Hematopoietic multipotent progenitor cell treated with erythropoietin and hydrocortisone succinate and interleukin-3 and kit ligand, for 17 days (in vitro differentiated cells): ENCODE results near the gene CALML6.
"Not testable (repeated sequence)": the region's sequence is repeated elsewhere in the genome, so short reads cannot be mapped to it uniquely, and the experiment has no call there.

Source experiments
- DNase-seq: peaks from one replicate; pipeline ENCODE4 v3.0.0-alpha.2; 2015; ENCODE audit warnings: low spot score

The CALML6 gene

DNA sequence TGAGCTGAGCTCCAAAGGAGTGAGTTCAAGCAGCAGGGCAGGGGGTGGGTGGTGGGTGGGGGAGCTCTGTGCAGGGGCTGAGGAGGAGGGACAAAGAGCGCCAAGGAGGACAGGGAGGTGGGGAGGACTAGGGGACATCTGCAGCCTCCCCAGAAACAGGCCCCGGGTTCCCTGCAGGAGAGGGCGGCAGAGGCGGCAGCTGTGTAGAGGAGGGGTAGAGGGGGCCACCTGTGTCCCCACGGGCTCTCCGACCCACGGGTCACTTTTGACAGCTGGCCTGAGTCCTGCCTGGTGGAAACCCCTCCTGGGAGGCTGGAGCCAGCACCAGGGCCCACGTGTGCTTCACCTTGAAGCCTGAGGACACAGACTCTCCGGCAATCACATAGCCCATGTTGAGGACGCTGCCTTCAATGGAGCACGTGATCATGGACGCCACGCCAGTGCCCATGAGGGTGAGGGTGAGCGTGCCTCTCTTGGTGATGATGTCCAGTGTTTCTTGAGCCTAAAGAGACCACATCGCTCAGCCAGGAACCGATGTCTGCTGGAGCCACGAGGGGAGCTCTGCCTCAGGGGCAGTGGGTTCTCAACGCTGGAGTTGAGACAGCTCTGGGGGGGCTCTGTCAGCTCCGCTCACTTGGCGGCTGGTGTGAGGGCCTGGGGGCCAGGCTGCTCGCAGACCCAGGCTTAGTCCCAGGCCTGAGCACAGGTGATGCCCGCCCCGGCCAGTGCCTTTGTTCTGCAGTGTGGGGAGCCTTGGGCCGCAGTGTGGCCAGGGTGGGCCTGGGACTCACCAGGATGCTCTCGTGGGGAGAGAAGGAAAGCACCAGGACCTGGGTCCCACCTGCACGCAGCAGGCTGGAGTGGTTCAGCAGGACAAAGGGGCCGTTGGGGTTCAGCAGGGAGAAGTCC is 10.6 kb downstream of the CALML6 start:
- DNase-seq: no peak

DNA sequence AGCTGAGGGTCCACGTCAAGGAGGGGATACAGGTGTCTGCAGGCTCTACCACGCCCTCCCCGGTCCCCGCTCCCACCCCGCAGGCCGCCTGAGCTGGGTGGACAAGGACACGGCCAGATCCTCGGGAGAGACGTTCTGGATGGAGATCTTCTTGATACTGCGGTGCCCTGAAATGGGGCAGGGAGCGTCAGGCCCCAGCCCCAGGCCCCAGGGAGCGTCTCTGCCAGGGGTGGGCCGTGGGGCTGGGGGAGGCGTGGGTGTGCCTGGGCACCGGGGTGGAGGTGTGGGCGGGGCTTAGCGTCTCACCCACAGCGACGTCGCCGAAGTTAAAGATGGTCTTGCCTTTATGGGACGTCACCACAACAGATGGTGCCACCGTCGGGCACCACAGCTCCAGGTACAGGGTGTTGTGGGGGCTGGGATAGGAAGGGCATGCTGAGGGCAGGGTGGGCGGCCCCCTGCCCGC is 11.3 kb downstream of the CALML6 start:
- no peak for DNase-seq

DNA sequence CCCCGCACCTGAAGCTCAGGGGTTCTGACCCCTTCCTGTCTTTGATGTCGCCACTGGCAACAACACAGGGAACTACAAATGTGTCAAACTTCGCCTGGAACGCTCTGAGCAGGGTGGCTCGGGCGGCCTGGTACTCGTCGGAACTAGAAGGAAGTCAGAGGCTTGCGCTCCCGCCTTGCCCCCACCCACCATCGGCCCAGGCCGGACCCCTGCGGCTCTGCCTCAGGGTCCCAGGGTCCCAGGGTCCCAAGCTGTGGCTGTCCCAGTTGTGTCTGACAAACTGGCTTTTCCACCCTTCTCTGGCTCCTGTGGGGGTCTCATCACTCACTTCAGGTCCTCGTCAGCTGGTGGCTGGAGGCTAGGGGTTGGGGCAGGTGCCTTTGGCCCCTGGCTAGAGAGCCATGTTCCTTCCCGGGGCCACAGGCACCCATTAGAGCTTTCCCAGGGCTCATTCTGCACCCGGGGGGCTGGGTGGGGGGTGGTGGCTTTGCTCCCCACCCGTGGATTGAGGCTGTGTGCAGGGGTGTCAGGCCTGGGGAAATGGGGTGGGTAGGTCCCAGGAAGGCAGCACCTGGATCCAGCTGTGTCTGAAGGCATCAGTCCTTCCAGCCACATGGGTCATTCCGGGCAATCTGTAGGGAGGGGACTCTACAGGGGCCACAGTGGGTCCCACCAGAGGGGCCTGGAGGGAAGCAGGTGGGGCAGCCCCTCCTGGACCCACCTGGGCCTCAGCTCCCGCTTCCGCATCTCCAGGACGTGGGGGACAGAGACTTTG is 12.0 kb downstream of the CALML6 start:
- DNase-seq: no peak

DNA sequence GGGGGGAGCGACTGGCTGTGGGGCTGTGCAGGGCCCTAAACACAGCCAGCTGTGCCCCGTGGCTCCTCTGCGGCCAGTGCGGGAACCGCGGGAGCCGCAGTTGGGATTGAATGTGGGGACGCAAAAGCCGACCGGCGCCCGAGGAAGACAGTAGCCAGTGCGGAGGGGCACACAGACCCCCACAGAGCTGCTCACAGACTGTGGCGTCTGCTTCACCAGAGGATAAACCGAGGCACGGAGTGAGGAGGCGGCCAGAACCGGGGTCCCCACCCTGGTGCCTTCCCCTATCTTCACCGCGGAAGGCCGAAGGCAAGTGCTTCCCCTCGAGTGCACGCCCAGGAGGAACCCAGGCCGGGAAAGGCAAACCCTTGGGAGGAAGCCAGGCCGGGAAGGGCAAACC is 12.7 kb downstream of the CALML6 start:
- no peak for DNase-seq

DNA sequence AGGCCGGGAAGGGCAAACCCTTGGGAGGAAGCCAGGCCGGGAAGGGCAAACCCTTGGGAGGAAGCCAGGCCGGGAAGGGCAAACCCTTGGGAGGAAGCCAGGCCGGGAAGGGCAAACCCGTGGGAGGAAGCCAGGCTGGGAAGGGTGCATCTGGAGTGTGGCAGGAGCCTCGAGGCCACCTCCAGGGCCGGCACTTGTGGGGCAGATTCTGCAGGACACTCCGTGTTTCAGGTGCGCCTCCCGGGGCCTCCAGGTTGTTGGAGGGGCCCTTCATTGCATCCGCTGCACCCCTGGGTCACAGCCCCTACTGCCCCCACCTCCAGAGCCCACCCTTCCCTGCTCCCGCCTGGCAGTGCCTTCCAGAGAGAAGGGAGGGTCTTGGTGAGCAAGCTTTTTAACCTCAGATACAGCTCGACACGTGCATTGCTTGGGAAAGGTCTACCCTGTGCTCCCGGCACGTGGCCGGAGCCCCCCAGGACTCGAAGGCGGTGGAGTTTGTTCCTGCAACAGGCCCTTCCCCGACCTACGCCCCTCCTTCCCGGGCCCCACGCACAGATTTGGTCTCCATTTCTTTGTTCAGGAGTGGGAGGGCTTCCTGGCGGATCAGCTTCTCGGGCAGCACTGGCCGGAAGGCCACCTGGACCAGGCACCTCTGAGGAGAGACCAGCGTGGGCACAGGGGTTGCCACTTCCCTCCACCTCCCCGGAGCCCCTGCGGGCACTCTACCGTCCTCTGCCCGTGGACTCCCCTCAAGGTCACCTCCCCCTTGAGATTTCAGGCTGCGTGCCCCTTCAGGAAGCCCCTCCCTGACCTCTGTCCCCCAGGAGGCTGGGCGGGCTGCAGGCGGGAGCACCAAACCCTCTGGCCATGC is 13.4 kb downstream of the CALML6 start:
- no peak for DNase-seq

DNA sequence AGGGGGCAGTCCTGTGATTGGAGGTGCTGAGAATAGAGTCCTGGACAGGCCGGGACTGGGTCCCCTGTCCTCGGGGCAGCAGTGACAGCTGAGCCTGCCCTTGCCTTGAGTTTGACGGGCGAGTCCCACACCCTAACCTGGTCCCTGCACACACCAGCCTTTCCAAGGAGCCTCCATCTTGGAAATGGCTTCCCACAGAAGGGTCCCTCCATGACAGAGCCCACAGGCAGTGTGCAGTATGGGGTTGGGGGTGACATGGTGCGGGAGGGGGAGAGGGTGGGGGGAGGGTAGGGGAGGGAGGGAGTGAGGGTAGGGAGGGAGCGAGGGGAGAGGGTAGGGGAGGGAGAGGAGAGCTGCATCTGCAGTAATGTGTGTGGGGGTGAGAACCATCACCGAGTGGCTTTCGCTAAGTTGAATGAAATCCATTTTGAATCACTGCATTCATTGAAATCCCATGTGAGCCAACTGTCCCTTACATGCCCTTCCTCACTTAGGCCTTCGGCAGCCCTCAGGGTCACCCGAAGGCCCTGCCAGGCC is 14.1 kb downstream of the CALML6 start:
- DNase-seq: no peak

DNA sequence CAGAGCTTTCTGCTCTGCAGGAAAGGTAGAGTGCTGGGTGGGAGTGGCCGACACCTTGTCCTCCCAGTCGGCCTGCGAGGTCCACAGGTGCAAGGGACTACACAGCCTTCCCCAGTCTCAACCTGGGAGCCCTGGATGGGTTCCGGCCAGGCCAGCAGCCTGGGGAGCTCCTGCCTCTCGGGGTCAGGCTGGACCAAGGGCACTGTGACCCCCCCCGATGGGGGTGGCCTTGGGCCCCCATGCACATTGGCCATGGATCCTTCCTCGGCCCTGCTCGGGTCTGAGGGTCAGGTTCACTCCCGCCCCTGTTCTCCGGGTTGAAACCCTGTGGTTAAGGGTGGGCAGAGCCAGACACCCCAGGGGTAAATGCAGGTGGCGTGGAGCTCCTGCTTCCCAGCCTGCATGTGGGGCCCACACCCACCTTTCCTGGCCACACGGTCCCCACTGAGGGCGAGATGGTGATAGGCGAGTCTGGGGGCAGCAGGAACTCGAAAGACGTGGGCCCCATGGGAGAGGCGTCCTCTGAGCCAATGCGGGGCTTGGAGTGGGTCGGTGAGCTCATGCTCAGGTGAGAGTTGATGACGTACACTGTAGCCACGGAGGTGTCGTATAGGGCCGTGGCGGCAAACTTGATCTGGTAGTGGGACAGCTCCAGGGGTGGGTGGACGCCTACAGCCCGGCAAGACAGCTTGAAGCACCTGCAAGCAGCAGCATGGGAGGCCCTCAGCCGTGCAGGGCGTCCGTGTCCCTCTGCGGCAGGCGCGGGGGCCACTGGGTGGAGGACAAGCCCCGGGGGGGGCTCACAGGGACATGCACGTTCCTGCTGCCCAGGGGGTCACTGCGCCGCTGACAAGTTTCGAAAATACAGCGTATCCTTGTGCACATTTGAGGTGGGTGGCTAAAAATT is 14.8 kb downstream of the CALML6 start:
- DNase-seq: no peak

DNA sequence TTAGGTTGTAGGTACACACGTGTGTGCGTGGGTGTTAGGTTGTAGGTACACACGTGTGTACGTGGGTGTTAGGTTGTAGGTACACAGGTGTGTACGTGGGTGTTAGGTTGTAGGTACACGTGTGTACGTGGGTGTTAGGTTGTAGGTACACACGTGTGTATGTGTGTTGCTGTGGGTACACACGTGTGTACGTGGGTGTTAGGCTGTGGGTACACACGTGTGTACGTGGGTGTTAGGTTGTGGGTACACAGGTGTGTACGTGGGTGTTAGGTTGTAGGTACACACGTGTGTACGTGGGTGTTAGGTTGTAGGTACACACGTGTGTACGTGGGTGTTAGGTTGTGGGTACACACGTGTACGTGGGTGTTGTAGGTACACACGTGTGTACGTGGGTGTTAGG is 19.8 kb downstream of the CALML6 start:
- not testable (repeated sequence) for DNase-seq

DNA sequence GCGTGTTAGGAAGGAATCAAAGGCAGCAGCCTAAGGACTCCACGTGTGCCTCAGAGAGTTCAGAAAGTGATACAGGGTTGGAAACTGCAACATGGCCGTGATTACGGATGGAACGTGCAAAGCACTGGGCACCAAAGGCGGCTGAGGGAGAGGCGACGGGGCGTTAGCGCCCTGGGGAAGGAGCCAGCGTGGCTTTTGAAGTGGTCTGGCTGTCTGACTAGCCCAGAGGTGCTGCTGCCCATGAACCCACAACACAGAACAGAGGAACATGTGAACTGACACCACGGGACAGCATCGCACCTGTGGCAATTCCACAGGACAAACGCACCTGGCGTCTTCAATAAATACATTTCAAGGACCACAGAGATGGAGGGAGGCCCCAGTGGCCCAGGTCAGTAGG is 22.0 kb downstream of the CALML6 start:
- DNase-seq: no peak

DNA sequence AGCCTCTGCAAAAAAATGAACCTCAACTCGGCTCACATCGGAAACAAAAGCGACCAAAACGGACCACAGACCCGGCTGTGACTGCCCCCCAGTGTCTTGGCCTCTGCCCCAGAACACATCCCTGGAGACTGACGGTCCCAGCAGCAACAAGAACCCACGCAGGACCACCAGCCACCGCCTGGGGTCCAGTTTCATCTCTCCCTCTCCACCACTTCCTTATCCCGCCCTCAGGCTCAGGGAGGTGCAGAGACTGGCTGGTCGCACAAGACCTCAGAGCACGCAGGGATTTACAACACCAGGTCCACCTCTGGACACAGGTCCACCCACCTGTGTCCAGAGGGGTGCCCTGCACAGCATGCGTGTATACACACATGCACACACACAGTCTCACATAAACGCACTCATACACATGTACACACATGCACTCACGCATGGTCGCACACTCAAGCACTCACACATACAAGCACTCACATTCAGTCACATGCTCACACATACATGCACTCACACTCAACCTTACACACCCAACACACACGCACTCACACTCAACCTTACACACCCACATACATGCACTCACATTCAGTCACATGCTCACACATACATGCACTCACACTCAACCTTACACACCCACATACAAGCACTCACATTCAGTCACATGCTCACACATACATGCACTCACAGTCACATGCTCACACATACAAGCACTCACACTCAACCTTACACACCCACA is 22.7 kb downstream of the CALML6 start:
- no peak for DNase-seq

DNA sequence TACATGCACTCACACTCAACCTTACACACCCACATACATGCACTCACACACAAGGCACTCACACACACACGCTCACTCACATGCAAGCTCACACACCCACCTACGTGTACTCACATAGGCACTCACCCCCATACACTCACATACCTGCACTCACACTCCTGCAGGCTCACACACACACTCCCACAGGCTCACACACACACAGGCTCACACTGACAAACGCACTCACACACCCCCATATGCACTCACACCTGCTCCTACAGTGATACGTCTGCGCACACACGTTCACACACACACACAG is 23.2 kb downstream of the CALML6 start:
- no peak for DNase-seq

DNA sequence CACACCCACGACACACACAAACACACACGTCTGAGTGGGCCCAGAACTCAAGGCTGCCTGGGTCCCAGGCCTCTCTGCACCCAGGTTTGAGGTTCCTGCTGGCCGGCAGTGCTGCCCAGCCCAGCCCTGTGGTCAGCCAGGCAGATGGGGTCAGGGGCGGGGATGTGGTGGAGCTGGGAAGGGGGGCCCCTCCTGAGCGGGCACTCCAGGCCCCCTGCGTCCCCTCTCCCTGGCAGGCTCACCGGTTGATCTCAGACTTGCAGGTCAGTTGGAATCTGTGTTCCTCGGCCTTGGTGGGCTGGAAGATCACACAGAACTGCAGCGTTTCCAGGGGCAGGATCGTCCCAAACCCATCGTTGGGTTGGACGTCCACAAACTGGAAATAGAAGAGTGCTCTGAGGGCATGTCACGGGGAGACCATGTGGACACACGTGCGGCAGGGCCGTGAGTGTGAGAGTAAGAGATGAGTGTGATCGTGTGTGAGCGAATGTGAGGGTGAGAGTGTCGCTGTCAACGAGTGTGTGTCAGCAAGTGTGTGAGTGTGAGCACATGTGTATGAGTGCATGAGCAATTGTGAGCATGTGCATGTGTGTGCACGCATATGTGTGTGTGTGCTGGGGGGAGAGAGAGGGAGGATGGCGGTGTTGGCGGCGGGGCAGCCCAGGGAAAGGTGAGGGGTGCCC is 23.7 kb downstream of the CALML6 start:
- DNase-seq: no peak

DNA sequence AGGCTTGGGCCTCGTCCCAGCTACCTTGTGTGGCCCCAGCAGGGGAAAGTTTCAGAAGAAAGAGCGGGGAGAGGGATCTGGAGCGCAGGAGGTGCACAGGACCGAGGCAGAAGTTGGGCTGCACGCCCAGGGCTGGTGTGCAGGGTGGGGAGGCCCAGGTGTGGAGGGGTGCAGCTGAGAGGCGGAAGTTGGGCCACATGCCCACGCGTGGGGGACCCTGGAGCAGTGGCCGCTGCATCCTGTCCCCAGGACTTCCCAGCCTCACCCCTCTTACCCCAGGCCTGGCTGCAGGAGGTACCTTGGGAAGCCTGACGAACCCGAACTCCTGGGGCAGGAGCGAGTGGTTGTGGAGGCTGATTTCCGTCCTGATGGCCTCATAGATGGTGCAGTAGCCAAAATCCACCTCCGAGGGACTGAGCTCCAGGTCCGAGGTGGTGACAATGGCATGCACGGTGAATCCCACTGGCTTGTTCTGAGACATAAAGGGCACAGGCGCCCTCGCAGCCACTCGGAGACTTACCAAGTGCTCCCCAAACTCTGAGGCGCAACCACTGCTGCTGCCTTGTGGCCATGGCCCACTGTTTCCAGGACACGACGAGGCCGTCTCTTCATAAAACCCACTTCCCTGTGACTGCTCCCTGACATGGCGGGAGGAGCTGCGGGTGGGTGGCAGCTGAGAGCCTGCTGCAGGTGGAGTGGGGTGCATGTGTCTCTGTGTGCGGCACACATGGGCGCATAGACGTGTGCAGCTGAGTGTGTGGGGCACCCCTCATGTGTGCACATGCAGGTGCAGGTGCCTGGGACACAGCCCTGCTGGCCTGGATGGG is 24.4 kb downstream of the CALML6 start:
- DNase-seq: no peak

DNA sequence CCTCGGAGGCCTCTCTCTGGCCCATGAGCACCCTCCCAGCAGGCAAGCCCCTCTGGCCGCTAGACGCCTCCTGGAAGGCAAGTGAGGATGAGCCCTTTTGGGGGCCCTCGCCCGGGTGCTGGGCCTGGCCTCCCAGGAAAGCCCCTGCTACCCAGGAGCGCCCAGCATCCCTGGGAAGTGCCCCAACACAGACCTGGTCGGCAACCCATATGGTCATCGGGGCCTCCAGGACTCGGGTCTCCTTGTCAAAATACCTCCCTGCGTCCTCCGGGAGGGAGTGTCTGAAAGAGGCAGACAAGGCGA is 25.0 kb downstream of the CALML6 start:
- DNase-seq: no peak

DNA sequence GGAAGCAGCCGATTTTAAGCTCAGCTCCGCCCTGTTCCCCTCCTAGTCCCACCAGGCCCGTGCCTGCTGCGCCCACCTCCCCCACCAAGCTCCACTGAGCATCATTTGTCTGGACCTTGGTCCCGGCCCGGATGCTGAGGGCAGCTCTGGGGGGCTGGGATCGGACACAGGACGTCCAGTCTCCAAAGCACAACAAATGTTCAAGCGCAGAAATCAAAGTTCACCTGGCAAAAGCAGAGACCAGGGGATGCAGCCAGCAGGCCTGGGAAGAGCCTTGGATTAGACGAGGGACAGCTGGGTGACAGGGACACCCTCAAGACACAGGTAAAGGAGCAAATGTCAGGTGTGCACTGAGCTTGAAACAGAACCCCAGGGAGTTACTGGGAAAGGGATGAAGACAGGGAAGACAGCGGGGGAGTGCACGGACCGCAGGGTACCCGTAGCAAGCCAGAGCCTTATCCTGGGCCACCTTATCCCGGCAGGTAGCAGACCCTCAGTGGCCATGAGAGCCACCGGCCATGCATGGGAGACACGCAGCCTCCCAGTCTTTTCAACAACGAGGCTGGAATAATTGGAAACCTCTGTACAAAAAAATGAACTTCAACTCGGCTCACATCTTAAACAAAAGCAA is 26.3 kb downstream of the CALML6 start:
- DNase-seq: no peak

DNA sequence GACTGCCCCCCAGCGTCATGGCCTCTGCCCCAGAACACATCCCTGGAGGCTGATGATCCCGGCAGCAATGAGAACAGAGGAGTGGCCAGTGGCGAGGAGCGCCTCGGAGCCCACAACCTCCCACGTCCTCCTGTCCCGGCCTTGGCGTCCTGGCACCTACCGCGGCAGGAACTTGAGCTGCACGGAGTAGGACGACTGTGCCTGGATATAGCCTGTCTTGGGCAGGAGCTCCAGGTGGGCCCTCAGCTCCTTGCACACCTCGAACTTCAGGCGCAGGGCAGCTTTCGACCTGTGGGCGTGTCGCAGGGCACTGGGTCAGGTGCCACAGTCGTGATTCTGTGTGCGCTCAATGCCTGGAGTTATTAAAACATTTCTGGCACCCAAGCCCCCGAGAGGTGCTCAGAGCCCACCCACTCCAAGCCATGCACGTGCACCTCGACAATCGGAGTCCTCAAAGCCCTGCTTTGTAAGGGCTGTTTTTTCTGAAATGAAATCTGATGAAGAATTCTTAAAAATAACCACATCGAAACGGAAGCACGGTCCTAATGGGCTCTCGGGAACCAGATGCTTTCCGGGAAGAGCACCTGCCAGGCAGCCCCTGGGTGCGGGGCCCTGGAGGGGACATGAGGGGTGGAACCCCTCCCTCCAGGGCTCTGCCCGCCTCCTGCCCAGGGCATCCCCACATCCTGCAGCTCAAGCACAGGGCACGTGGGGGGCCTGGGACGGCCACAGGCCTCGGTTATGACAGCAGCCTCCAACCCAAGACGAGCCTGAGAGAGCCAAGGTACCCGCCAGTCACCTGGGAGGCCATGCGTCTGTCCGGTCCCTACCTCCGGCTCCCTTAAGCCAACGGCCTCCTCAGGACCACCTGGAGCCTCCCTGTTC is 27.1 kb downstream of the CALML6 start:
- DNase-seq: no peak
